K562 treated with DMSO at 1 percent for 12 hours (cell line): ENCODE results near the gene CYP17A1. TPM values are rescaled to one million over a fixed set of nuclear protein-coding genes. Genes with fewer than 3 reads are reported as not detected.

Experiments
- total RNA-seq: library from RNA; unstranded; fragments of 300-600 nt; gene quantifications from 2 replicates; pipeline ENCODE4 v1.2.3, GENCODE V29; 2022; ENCODE audit not compliant: insufficient read depth

Gene CYP17A1, protein sequence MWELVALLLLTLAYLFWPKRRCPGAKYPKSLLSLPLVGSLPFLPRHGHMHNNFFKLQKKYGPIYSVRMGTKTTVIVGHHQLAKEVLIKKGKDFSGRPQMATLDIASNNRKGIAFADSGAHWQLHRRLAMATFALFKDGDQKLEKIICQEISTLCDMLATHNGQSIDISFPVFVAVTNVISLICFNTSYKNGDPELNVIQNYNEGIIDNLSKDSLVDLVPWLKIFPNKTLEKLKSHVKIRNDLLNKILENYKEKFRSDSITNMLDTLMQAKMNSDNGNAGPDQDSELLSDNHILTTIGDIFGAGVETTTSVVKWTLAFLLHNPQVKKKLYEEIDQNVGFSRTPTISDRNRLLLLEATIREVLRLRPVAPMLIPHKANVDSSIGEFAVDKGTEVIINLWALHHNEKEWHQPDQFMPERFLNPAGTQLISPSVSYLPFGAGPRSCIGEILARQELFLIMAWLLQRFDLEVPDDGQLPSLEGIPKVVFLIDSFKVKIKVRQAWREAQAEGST
- total RNA-seq, result not detected in 2 replicates

DNA sequence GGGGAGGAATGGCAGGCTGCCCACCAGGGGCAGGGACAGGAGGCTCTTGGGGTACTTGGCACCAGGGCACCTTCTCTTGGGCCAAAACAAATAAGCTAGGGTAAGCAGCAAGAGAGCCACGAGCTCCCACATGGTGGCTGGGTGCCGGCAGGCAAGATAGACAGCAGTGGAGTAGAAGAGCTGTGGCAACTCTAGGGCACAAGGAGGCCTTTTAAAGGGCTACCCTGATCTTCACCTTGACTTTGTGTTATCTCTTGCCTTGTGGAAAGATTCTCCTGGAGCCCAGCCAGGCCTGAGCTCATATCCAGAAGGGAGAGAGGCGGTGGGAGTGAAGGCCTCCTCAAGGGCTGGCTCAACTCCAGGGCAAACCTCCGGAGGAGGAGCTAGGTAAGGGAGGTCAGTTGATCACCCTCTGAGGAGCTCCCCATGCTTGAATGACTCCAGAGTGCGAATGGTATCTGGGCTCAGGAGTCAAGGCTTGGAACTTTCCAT is at the start of gene CYP17A1:
Gene CYP17A1, minus strand, starts transcription at position 184 of the 492 bp plus-strand sequence. Its CDS starts 52 bp downstream, at position 132.

DNA sequence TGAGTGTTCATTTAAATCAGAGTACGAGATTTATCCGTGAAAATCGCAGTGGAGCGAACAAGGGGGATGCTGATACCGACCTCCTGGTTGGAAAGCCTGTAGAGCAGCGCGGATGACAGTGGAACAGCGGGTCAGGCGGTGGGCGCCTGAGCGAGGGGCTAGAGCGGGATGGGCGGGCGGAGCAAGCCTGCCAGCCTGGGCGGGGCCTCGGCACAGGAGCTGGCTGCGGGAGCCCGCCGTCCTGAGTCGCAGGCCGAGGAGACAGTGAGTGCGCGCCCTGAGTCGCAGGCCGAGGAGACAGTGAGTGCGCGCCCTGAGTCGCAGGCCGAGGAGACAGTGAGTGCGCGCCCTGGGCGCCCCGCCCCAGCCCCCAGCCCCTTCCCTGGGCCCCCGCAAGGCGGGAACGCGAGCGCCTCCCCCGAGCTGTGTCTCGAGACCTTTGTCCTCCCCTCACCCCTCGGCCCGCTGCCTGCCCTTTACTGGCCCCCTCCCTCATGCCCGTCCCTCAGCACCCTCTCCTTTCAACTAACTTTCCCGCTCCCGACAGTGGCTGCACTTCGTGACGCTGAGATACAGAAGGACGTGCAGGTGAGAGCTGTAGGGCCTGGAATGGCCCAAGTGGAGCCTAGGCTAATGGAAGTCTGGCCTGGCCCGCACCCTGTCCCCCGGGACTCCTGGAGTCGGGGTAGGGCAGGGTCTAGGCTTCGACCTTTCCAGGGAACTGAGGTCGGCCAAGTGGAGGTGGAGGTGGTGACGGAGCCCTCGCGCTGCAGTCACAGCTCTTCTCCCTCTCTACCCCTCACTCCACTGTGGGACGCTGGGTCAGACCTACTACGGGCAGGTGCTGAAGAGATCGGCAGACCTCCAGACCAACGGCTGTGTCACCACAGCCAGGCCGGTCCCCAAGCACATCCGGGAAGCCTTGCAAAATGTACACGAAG is 32.3 kb upstream of the CYP17A1 start, which contains the start of gene AS3MT:
Gene AS3MT, plus strand, starts transcription at position 213 of the 941 bp plus-strand sequence. Its CDS starts 123 bp downstream, at position 336.

Other genes with a start within 250 kb of the CYP17A1 start
- 17.4 and 31.4 TPM in 2 replicates for gene TRIM8, start 192.9 kb downstream of the CYP17A1 start, total RNA-seq
- 4.3 and 5.6 TPM in 2 replicates for gene ARL3, start 123.0 kb downstream of the CYP17A1 start, total RNA-seq
- 0.58 and 0.82 TPM in 2 replicates for gene SFXN2, start 122.8 kb downstream of the CYP17A1 start, total RNA-seq
- 12.8 and 27.4 TPM in 2 replicates for gene WBP1L, start 93.5 kb downstream of the CYP17A1 start, total RNA-seq
- 4.7 and 8.1 TPM in 2 replicates for gene BORCS7, start 16.8 kb upstream of the CYP17A1 start, total RNA-seq
- 1.3 and 2.0 TPM in 2 replicates for gene AS3MT, start 32.1 kb upstream of the CYP17A1 start, total RNA-seq
- gene CNNM2, start 80.9 kb upstream of the CYP17A1 start, total RNA-seq, result 2.0 and 6.6 TPM in 2 replicates